GM12864 (cell line): Measurements from ENCODE around the gene MYH11.

Experiments used
- DNase-seq: peaks from one replicate; pipeline ENCODE4 v3.0.0-alpha.2; 2011; ENCODE audit warnings: low read depth
- H3K4me3 ChIP-seq: 2 replicates; pipeline ENCODE4 v1.5.1; 2011; ENCODE audit warnings: mild to moderate bottlenecking, low read depth, low read length, control low read depth
- CTCF ChIP-seq: IDR thresholded peaks from 2 replicates; pipeline ENCODE4 v1.5.1; 2011; ENCODE audit warnings: low read depth, mild to moderate bottlenecking, moderate library complexity, low read length, control low read depth, inconsistent platforms; ENCODE audit errors: missing control alignments

MYH11 gene

GRCh38 chr16:15759070-15759469 lies 97.8 kb downstream of the MYH11 start:
- no peak for TF ChIP-seq CTCF
- no peak overlapping the region for H3K4me3 ChIP-seq
- no peak for DNase-seq

GRCh38 chr16:15757630-15758251 lies 99.1 kb downstream of the MYH11 start:
- no peak for DNase-seq
- no peak overlapping the region for H3K4me3 ChIP-seq
- no peak for TF ChIP-seq CTCF

GRCh38 chr16:15757077-15757386 lies 99.8 kb downstream of the MYH11 start:
- TF ChIP-seq CTCF, result no peak
- no peak for DNase-seq
- H3K4me3 ChIP-seq, result no peak overlapping the region

- no peak for TF ChIP-seq CTCF
- no peak overlapping the region for H3K4me3 ChIP-seq
- no peak for DNase-seq
Observed at GRCh38 chr16:15754821-15755534, 101.8 kb downstream of the MYH11 start.

GRCh38 chr16:15752717-15753488 lies 103.9 kb downstream of the MYH11 start:
- DNase-seq, result no peak
- no peak overlapping the region for H3K4me3 ChIP-seq
- no peak for TF ChIP-seq CTCF

GRCh38 chr16:15751940-15752339 lies 104.9 kb downstream of the MYH11 start:
- no peak for DNase-seq
- TF ChIP-seq CTCF, result no peak
- no peak overlapping the region for H3K4me3 ChIP-seq
